GM21737 (cell line): Measurements from ENCODE around the gene CCDC158.
"Not testable (repeated sequence)": the region's sequence is repeated elsewhere in the genome, so short reads cannot be mapped to it uniquely, and the experiment has no call there.

ENCODE experiments used
- ATAC-seq: cut with Tn5 transposase; IDR thresholded peaks from one replicate; pipeline ENCODE4 v1.9.1; 2021; ENCODE audit warnings: mild to moderate bottlenecking, moderate library complexity; ENCODE audit not compliant: unreplicated experiment

Gene CCDC158

DNA sequence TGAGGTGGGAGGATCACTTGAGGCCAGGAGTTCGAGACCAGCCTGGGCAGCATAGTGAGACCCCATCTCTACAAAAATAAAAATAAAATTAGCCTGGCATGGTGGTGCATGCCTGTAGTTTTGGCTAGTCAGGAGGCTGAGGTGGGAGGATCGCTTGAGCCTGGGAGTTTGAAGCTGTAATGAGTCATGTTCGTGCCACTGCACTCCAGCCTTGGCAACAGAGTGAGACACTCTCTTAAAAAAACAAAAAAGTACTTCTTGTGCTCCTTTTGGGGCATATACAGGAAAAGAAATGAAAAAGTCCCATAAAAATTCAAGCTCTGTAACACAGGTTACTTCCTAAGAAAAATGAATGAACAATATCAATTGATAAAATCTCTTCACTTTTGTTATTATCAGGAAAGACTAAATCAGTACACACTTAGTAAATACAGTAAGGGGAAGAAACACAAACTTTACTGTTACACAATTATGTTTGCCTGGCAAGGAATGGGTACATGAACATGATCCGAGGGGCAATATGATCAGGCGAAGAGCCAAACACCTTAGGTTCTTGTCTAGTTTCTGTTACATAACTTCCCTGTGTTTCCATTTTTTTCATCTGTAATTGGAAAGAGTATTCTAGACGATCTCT, 46.9 kb downstream of the CCDC158 start:
- ATAC-seq: no peak

- no peak for ATAC-seq
Observed at GRCh38 chr4:76366737-76367136, 54.2 kb downstream of the CCDC158 start.

DNA sequence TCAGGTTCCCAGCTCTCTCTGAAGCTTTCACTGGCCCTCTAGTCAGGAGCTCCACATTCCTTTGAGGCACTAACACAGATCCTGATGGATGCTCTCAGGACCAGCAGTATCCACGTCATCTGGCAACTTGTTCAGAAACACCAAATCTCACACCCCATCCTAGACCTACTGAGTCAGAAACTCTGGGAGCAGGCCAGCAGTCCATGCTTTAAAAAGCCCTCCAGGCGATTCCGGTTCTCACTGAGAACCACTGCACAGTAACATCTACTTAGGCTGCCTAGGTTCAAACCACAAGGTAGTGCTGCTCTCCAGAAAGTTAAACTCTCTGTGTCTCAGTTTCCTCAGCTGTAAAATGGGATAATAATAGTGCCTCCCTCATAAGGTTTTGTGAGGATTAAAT, 55.3 kb downstream of the CCDC158 start:
- no peak for ATAC-seq

DNA sequence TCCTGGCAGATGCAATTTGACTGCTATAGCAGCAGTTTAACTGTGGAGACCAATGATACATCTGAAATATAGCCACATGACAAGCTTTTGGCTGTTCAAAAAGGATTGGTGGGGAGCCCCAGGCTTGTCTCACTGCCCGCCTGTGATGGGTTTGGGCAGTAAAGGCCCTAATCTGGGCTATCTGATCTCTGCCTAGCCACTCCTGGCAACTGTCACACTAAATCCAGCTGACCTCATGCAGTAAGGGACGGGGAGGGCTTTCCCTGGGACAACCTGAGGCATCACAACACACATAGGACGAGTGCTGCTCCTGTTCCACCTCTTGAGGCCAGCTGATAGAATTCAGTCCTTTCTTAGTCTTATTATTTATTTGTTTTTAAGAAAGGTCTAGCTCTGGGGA, 56.2 kb downstream of the CCDC158 start:
- no peak for ATAC-seq

GRCh38 chr4:76363556-76364290, 57.2 kb downstream of the CCDC158 start:
- no peak for ATAC-seq

DNA sequence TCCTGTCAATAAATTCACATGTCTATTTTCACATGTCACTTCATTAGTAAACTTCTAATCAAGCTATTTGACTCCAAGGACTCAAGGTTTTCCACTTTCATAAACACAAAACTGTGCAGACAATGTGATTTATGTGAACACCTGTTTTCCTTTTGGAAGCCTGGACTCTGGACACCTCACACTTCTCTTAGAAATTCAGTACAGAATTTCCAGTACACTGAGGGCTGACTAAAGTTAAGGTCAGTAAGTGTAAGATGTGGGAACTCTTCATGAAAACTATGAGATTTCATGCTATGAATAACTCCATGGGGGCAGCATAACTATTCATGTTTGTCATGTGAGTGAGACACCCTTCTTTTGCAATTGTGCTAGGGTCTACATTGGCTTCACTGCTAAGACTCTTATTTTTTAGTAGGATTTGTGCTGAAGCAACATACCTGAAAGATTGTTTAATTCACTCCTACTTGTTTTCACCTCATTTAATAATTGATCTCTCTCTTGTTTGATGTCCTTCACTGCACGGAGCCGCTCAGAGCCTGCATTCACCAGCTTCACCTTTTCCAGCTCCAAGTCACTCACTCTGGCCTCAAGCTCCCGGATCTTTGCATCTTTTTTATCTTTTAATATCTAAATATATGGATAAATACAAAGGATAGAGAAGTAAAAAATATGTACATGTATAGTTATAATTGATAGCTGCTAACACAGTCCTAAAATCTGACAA, 59.1 kb downstream of the CCDC158 start:
- no peak for ATAC-seq

DNA sequence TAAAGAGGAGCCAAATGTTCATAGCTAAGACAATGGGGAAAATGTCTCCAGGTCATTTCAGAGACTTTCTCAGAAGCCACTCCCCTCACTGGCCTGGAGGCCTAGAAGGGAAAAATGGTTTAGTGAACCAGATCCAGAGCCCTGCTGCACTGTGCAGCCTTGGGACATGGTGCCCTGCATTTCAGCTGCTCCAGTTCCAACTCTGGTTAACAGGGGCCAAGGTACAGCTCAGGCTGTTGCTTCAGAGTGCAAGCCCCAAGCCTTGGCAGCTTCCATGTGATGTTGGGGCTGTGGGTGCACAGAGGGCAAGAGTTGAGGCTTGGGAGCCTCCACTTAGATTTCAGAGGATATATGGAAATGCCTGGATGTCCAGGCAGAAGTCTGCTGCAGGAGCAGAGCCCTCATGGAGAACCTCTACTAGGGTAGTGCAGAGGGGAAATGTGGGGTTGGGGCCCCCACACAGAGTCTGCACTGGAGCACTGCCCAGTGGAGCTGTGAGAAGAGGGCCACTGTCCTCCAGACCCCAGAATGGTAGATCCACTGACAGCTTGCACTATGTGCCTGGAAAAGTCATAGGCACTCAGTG, 61.0 kb downstream of the CCDC158 start:
- not testable (repeated sequence) for ATAC-seq

DNA sequence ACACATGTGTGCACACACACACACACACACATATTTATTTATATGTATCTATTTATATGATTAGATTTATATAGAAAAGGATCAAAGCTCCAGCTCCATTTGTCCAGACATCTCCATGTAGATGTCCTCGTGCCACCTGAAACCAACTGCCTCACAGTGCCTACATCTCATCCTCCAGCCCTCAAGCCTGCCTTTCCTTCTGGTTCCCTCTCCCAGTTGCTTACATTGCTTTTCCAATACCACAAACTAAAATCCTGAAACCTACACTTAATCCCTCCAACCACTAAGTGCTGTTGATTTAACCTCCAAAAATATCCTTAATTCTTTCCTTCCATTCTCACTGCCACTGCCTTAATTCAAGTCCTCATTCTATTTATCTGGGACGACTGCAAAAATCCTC, 63.0 kb downstream of the CCDC158 start:
- no peak for ATAC-seq

DNA sequence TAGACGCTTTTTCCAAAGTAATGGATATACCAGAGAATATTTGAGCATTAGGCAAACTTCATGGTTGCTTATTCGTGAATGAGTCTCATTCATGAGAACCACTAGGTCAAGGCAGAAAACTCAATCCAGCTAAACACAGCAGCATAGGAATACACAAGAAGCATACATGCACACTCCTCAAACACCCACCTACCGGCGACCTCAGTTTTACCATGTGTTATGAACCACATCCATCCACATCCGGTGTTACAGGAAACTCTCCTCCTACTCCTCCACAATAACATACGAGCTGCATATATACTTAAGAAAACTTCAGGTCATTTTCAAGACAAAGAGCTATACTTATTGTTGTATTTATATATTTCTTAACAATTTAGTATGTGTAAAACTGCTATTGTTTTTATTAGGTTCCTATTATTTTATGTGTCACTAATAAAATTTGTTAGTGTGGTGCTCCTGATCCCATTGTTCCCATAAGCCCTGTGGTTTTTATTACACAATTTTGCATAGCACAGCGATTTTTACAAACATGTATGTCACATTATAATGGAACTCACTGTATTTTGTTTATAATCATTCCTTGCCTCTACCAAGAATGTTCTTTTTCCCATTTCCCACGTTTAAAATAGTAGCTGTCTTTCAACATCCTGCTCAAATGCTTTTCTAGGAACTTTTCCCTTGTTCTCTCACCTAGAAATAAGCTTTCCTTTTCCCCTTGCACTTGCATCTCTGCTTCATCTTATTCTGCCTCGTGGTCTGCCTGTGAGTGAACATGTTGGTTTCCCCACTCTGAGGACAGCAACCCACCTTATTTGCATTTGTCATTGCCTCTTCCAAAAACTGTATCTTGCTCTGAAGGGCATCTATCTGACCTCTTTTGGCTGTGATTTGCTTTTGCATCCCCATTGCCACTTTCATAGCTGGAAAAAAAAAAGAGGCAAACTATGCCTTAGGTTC, 66.1 kb downstream of the CCDC158 start:
- ATAC-seq: no peak

- ATAC-seq: no peak
Observed at GRCh38 chr4:76342803-76343202, 78.1 kb downstream of the CCDC158 start.

DNA sequence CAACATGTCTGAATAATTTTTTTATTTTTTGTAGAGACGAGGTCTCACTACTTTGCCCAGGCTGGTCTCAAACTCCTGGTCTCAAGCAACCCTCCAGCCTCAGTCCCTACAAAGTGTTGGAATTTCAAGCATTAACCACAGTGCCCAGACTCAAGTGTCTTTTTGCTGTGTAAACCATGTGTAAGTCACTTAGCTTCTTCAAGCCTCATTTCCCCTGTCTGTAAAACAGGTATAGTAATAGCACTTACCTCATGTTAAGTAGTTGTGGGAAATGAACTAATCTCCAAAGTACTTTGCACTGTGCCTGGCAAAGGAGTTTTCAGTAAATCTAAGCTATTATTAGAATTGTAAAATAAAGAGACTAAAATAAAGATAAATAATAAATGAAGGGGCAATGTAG, 78.8 kb downstream of the CCDC158 start:
- no peak for ATAC-seq

DNA sequence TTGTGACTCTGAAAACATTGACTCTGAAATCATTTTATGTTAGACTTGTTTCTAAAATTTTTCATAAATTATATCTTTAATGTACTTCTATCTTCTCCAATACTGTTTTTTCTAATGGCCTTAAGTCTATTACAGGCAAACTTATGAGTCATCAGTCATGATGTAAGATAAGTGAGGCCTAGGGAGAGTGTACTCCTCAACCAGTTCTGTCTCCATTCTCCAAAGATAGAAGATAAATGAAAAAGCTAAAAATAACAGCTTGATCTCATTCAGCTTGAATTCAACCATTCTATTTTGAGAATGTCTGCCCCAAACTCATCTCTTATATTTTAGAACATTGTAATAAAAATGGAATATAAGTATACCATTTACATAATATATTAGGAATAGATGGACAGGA, 79.9 kb downstream of the CCDC158 start:
- ATAC-seq: no peak

DNA sequence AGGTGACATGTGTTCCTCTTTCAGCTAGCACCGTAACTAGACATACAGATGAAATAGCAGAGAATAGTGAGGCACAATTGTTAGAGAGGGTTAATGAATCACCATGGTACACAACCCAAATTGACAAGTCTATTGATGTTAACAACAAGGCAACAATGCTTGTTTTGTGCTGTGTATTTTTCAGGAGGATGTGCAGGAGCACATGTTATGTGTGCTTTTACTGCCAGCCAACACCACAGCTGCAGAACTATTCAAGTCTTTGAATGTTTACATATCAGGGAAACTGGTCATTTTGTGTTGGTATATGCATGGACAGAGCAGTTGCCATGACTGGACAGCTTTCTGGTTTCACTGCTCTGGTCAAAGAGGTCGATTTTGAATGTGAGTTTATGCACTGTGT, 81.6 kb downstream of the CCDC158 start:
- ATAC-seq: no peak

DNA sequence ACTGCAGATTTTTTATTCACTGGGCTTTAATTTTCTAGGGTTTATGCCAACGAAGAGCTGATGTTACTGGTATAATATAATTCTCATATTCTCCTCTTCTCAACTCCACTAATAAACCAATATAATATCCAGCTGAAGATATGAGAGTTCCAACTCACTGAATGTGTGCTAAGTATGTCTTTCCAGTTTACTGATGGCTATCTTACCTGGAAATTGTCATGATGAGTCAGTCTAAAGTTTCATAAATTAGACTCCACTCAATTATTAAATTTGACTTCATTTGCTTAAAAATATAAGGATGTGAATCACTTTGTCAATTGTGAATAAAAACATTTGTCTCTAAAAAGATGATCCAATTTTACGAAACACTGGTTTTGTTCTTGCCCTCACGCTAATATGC, 86.1 kb downstream of the CCDC158 start:
- no peak for ATAC-seq

- ATAC-seq: no peak
Observed at GRCh38 chr4:76326515-76326914, 94.4 kb downstream of the CCDC158 start.

DNA sequence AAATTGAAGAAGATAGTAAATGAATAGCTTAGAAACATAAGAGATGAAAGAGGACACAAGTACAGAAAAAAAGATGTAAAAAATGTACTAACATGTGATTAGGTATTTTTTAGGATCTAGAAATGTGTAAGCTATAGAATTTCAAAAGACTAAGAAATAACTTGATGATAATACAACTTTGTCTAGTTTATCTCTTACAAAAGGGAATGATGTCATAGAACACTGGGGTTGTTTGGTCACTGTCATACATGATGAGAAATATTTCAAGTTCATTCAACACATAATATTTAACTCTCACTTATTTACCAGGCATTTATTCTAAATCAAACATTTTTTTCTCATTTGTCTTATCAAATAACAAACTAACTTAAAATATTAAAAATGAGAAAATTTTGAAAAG, 95.9 kb downstream of the CCDC158 start:
- ATAC-seq: no peak

GRCh38 chr4:76322236-76322635, 98.7 kb downstream of the CCDC158 start:
- ATAC-seq: no peak

- no peak for ATAC-seq
Observed at GRCh38 chr4:76316131-76316530, 104.8 kb downstream of the CCDC158 start.

- no peak for ATAC-seq
Observed at GRCh38 chr4:76315267-76315918, 105.5 kb downstream of the CCDC158 start.

- no peak for ATAC-seq
Observed at GRCh38 chr4:76313547-76313946, 107.4 kb downstream of the CCDC158 start.
